SU-DHL-6 (cell line): ENCODE results near the gene APOM.

ENCODE experiments used
- H2AFZ ChIP-seq: fragments of 200-600 bp; sonication (generic); 2 replicates; pipeline ENCODE4 v1.6.1; 2014; ENCODE audit warnings: low read depth, mild to moderate bottlenecking, moderate library complexity, mixed read lengths, antibody characterized with exemption, low read length; ENCODE audit not compliant: severe bottlenecking
- H3F3A ChIP-seq: fragments of 200-600 bp; shearing (Covaris generic); 2 replicates; pipeline ENCODE4 v1.6.0; 2016; ENCODE audit warnings: antibody characterized with exemption, mild to moderate bottlenecking; ENCODE audit not compliant: insufficient read depth
- H3K27ac ChIP-seq: fragments of 200-600 bp; sonication (generic); 2 replicates; pipeline ENCODE4 v1.5.1; 2016; ENCODE audit warnings: low read depth, mild to moderate bottlenecking, low read length, moderate library complexity, mixed read lengths
- H3K27me3 ChIP-seq: fragments of 200-600 bp; sonication (generic), shearing (Covaris generic); 2 replicates; pipeline ENCODE4 v1.6.0; 2014; ENCODE audit warnings: mild to moderate bottlenecking, low read length
- H3K36me3 ChIP-seq: fragments of 200-600 bp; sonication (generic); 2 replicates; pipeline ENCODE4 v1.6.1; 2014; ENCODE audit warnings: mild to moderate bottlenecking, low read length, mixed read lengths
- H3K4me2 ChIP-seq: fragments of 300-600, 200-600 bp; shearing (Covaris generic), sonication (generic); 2 replicates; pipeline ENCODE4 v1.6.0; 2014; ENCODE audit warnings: low read length, low read depth, mild to moderate bottlenecking; ENCODE audit not compliant: poor library complexity, severe bottlenecking
- H3K4me3 ChIP-seq: fragments of 200-600 bp; sonication (generic); 2 replicates; pipeline ENCODE4 v1.5.1; 2014; ENCODE audit warnings: antibody characterized with exemption, low read length, mild to moderate bottlenecking, mixed read lengths; ENCODE audit not compliant: insufficient read depth, poor library complexity, severe bottlenecking
- H3K79me2 ChIP-seq: fragments of 200-600 bp; sonication (generic); 2 replicates; pipeline ENCODE4 v1.6.1; 2014; ENCODE audit warnings: mild to moderate bottlenecking, low read length, moderate library complexity; ENCODE audit not compliant: insufficient read depth
- H3K9ac ChIP-seq: fragments of 200-600 bp; sonication (generic); 2 replicates; pipeline ENCODE4 v1.7.0; 2014; ENCODE audit warnings: mild to moderate bottlenecking, low read length
- H3K9me2 ChIP-seq: fragments of 200-600 bp; sonication (generic); replicated peaks from 2 replicates; pipeline ENCODE4 v1.6.1; 2014; ENCODE audit warnings: low read length; ENCODE audit not compliant: insufficient read depth
- H3K9me3 ChIP-seq: fragments of 200-600 bp; sonication (generic); 2 replicates; pipeline ENCODE4 v1.6.1; 2014; ENCODE audit warnings: low read length, mixed read lengths; ENCODE audit not compliant: insufficient read depth
- H4K20me1 ChIP-seq: fragments of 200-600 bp; sonication (generic); 2 replicates; pipeline ENCODE4 v1.6.1; 2014; ENCODE audit warnings: low read depth, mild to moderate bottlenecking, antibody characterized with exemption, low read length, moderate library complexity, mixed read lengths
- CTCF ChIP-seq: fragments of 200-600 bp; sonication (generic); IDR thresholded peaks from one replicate; pipeline ENCODE4 v1.5.1; 2017; ENCODE audit warnings: antibody characterized with exemption, mild to moderate bottlenecking, low read length, moderate library complexity; ENCODE audit not compliant: insufficient read depth, poor library complexity, severe bottlenecking
- EZH2phosphoT487 ChIP-seq: fragments of 200-600 bp; sonication (generic), shearing (Covaris generic); conservative IDR thresholded peaks from 2 replicates; pipeline ENCODE4 v1.6.1; 2018; ENCODE audit warnings: mild to moderate bottlenecking, antibody characterized with exemption, low read length, moderate library complexity, mixed read lengths

Gene APOM

GRCh38 chr6:31663126-31663960 lies 7.6 kb downstream of the APOM start:
- Histone ChIP-seq H4K20me1 (no peaks in the 10 kb centered on the region; the same call in 1 of the 2 replicates), H3K27ac (peak overlapping the region; percentile 95), H3K36me3 (peaks cover 12% of the 10 kb centered on the region), H3K27me3 (no peaks in the 10 kb centered on the region), H2AFZ (no peak overlapping the region), H3K9me3 (no peaks in the 10 kb centered on the region), H3K9ac (peak overlapping the region; percentile 82), H3K9me2 (no peaks in the 10 kb centered on the region), H3K79me2 (peaks cover 65% of the 10 kb centered on the region), H3F3A (peaks cover 28% of the 10 kb centered on the region), H3K4me2 (peak overlapping the region; percentile 81), H3K4me3 (peak overlapping the region; percentile 68)
- TF ChIP-seq CTCF (no peak), EZH2phosphoT487 (no peak)

GRCh38 chr6:31663961-31664789 lies 8.5 kb downstream of the APOM start:
- Histone ChIP-seq H3K9ac (peak overlapping the region; percentile 82), H3K9me3 (no peaks in the 10 kb centered on the region), H3K4me3 (peak overlapping the region; percentile 68), H3K79me2 (peaks cover 59% of the 10 kb centered on the region), H4K20me1 (no peaks in the 10 kb centered on the region; the same call in 1 of the 2 replicates), H3F3A (peaks cover 28% of the 10 kb centered on the region), H3K27me3 (no peaks in the 10 kb centered on the region), H3K36me3 (peaks cover 18% of the 10 kb centered on the region), H3K9me2 (no peaks in the 10 kb centered on the region), H2AFZ (peak overlapping the region; percentile 0), H3K4me2 (peak overlapping the region; percentile 81), H3K27ac (peak overlapping the region; percentile 95)
- peak; percentile 43 for TF ChIP-seq CTCF
- no peak for TF ChIP-seq EZH2phosphoT487

- Histone ChIP-seq H3K27ac (peak within 1 kb of the TSS; percentile 95), H3K27me3 (no peaks in the 10 kb centered on the region), H3K9me2 (no peaks in the 10 kb centered on the region), H3K79me2 (peaks cover 51% of the 10 kb centered on the region), H3F3A (peaks cover 28% of the 10 kb centered on the region), H3K9me3 (no peaks in the 10 kb centered on the region), H3K4me2 (peak within 1 kb of the TSS; percentile 81), H4K20me1 (no peaks in the 10 kb centered on the region; the same call in 1 of the 2 replicates), H3K9ac (peak within 1 kb of the TSS; percentile 82), H3K36me3 (peaks cover 23% of the 10 kb centered on the region), H2AFZ (peak within 1 kb of the TSS; percentile 0), H3K4me3 (peak within 1 kb of the TSS; percentile 83)
- no peak for TF ChIP-seq EZH2phosphoT487
- no peak for TF ChIP-seq CTCF
These were observed 9.3 kb downstream of the APOM start, which contains the start of gene GPANK1 for GRCh38 chr6:31664790-31665500. GPANK1 (minus strand) TSS chr6:31664997; CDS start chr6:31664478, 519 bp downstream.
